ENCODE data around the gene BANP.
"Not testable (repeated sequence)": the region's sequence is repeated elsewhere in the genome, so short reads cannot be mapped to it uniquely, and the experiment has no call there.

Gene BANP

DNA sequence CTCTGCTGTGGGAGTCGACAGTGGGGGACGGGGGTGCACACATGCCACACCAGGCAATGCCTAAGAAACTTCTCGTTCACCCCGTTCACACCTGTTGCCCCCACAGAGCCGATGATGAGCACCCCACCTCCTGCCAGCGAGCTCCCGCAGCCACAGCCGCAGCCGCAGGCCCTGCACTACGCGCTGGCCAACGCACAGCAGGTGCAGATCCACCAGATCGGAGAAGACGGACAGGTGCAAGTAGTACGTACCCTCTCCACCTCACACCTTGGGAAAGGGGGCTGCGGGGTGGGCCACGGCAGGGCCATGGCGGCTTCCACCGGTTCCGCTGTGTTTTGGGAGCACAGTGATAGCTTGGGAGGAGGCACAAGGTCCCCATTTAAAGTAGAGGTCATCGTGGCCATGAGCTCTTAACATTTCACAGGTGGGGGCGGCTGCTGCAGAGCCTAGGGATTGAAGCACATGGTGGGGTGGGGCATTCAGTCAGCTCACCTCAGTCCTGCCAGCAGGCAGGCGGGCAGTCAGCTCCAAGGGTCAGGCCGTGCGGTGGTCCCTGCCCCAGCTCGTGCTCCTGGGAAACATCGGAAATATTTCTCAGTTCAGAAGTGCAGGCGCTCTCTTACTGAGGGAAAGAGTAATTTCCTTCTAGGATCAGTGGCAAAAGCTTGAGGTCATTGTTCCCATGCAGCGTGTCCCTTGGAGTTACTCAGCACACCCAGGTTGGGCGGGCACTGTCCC, 81.9 kb downstream of the BANP start:
- DNase-seq, result not testable (repeated sequence)

DNA sequence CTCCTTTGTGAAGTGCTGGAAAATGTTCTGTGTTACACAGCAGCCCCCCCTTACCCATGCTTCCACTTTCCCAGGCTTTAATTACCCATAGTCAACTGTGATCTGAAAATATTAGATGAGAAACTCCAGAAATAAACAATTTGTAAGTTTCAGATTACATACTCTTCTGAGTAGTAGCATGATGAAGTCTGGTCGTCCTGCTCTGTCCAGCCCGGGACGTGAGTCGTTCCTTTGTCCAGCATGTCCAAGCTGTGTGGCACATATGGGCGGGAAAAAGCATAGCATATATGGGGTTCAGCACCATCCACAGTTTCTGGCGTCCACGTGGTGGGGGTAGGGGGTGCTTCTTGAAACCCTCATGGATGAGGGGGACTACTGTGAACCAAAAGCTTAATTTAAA, 83.5 kb downstream of the BANP start:
- no peak for DNase-seq

DNA sequence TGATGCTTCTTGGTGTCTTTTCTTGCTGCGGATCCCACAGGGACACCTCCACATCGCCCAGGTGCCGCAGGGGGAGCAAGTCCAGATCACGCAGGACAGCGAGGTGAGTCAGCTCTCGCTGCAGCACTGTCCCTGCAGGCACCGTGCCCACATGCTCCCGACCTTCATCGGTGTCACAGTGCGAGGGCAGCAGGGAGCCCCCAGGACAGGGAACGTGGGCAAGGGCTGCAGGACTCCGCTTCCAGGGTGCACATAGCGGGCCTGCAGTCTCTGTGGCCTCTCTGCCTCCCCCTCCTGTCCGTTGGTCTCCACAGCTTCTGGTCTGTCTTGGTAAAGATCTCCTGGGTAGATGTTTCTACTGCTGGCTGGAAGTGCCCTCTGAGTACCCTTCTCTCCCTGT, 84.1 kb downstream of the BANP start:
- no peak for DNase-seq

DNA sequence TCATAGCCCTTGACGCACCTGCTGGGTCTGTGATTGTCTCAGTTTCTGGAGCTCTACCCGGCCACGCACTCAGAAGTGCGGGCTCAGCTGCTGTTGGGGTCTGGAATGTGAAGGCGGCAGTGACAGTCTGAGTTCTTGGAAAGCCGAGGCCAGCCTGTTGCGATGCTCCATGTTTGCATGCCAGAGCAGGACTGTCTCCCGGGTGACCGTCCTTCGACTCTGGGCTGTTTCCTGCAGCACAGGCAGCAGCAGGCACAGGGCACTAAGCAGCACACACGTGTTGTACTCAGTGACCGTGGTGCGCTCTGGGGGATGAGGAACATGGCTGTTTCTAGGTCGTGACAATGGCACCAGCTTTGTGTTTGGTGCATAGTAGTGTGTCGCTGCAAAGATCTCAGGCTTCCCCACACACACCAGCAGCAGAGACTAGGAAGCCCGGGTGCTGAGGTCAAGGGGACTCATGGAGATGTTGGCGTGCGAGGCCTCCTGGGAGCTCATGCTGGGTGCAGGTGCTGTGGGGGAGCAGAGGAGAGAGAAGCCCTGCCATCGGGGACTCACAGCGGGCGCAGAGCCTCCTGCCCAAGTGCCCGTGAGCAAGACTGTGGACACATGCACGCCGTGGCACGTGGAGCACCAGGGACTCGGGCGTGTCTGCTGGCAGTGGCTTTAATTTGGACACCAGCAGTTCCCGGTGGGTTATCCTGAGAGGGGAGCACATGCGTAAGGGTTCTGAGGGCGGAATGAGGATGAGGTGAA, 84.8 kb downstream of the BANP start:
- DNase-seq, result not testable (repeated sequence)

DNA sequence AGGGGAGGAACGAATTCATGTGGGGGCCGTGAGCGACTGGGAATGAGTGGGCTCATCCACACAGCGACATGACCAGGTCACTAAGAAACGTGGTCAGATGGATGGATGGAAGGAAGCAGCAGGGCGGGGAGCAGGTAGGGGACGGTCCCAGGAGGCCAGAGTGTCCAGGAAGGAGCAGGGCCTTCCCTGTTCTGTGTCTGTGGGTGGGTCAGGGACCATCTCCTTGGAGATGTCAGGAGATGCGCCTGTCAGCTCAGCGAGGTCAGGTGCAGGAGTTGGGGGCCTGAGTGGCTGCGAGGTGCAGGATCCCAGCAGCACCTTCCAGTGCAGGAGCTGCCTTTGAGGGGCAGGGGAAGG, 85.4 kb downstream of the BANP start:
- not testable (repeated sequence) for DNase-seq

DNA sequence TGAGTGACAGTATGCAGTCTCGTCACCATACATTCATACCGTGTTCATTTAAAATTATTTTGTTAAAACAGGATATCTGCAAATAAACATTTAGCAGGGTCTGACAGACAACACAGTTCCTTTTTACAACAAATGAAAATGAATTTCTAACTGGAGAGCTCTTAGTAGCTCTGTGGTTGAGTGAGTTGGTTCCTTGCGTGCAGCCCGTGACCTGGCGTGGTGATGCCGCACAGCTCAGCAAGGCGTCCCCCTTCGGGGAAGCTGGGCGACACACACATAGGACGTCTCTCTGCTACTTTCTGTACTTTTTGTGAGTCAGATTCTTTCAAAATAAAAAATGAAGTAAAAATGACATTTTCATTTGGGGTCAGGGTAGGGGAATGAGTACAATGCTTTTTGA, 86.1 kb downstream of the BANP start:
- DNase-seq, result not testable (repeated sequence)

DNA sequence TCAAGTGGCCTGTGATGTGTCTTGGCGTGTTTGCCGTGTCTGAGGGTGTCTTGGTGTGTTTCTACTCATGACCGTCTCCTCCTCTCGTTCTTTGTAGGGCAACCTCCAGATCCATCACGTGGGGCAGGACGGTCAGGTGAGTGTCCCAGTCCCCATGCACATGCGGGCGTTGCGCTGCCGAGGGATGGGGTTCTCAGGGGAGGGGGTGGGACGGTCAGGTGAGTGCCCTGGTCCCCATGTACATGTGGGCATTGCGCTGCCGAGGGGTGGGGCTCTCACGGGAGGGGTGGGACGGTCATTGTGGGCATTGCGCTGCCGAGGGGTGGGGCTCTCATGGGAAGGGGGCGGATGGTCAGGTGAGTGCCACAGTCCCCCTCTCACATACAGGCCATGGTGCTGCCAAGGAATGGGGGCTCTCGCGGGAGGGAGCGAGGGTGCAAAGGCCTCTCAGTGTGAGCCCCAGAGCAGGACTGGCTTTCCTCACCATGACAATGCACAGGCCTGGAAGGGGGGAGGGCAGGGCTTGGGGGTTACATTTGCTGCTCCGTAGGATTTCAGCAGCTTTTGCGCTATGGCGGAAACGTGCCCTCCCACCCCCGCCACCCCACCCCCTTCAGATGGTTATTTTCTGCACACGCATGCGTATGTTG, 86.8 kb downstream of the BANP start:
- DNase-seq, result not testable (repeated sequence)

DNA sequence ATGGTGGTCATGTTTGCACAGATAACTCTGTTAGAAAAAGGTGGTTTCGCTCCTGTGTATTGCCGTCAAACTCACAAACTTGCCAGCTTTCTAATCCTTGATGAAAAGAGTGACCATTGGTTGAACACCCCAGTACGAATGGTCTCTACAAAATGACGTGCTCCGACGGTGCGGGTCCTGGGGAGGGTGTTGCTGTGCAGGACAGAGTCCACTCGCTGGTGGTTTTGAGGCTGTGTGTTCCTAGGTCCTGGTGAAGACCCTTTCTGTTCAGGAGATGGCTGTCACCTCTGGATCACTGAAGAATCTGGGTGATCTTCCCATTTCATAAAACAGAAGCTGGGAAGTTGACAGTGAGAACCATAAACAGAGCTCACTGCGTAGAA, 87.3 kb downstream of the BANP start:
- DNase-seq, result not testable (repeated sequence)

DNA sequence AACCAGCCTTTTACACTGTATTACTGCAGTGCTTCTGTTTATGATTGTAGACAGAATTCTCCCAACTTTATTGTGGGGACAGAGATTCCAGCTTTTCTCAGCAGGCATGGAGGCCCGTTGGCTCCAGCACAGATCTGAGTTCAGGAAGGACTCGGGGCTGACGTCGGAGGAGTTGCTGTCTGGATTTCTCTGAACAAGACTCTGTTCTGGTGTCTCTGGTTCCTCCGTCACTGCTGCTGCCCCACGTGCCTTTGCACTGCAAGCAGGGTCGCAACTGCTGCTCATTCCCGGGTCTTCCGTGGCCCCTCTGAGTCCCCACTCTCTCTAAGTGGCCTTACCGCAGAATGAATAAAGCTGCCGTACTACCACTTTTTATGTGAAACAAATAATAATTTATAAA, 88.4 kb downstream of the BANP start:
- DNase-seq, result no peak

DNA sequence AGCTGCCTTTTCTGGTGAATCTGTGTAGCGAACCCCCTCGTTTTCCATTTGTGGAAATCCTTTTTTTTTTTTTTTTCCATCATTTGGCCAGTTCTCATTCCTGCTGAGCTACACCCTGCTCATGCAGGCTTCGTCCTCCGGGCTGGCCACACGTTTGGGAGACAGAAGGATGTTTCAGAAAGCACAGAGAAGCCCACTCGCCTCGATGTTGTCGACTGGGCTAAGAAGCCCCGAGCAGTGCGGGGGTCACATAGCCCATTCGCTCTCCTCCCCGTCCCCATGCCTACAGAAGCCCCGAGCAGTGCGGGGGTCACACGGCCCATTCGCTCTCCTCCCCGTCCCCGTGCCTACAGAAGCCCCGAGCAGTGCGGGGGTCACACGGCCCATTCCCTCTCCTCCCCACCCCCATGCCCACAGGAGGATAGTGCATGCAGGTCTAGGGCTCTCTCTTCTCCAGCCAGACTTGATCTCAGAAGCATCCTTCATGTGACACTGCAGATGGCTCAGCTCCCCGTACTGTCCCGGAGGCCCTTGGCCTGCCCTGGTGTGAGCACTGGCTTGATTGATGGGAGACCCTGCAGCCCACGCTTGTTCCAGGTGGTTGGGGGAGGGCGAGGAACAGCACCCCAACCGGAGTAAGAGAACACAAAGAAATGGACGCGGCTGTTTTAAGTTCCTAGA, 89.1 kb downstream of the BANP start:
- not testable (repeated sequence) for DNase-seq

DNA sequence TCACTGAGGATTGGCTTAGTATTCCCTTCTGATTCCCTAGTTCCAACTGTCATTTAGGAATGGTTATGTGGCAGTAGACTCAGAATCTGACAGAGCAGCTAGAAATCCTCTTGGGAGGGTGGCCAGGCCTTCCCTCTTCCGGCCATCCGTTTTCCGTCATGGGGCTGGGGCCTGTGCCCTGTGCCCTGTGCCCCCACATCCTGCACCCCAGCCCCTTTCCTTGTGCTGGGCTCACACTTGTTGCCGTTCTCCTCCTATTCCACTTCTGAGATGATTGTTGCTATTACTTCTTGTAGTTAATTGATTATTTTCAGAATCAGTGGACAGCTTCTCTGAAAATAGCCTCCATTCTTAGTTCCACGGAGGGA, 89.6 kb downstream of the BANP start:
- DNase-seq, result not testable (repeated sequence)

DNA sequence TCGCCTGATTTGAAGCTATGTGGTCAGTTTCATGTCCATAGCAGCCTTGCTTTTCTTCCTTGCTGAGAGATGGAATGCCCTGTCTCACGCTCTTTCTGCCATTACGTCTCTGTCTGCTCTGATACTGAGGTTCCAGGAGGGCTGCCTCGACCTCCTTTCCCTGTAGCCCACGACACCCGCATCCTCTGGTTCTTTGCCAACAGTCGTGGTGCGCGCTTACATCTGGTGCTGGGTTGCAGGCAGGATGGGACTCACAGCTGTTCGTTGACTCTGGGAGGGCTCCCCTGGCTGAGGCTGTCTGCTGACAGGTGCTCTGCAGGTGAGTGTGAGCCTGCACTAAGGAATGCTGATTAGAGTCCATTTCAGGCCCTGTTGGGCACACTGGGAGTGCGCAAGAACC, 90.3 kb downstream of the BANP start:
- DNase-seq, result not testable (repeated sequence)

DNA sequence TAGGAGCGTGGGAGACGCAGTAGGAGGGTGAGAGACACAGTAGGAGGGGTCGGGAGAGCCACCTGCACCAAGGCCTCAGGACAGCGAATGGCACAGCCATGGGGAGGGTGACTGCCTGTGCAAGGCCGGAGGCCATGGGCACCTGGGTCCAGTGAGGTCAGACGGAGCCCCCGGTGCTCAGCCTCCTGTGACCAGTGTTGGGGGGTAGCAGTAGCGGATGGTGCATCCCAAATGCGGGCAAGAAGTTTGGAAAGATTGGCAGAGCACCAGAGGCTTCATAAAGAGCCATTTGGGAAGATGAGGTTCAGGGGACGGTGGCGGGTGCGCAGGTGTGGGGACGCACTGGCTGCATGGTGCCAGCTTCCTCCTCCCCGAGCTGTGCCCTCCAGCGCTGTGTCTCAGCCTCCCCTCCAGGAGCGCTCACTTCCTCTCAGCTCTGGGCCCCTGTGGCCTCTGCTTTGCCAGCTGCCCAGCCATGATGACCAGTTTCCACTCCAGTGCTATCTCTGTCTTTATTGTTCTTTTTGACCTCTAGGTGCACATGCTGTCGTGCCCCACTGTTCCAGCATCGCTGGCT, 90.8 kb downstream of the BANP start:
- not testable (repeated sequence) for DNase-seq

DNA sequence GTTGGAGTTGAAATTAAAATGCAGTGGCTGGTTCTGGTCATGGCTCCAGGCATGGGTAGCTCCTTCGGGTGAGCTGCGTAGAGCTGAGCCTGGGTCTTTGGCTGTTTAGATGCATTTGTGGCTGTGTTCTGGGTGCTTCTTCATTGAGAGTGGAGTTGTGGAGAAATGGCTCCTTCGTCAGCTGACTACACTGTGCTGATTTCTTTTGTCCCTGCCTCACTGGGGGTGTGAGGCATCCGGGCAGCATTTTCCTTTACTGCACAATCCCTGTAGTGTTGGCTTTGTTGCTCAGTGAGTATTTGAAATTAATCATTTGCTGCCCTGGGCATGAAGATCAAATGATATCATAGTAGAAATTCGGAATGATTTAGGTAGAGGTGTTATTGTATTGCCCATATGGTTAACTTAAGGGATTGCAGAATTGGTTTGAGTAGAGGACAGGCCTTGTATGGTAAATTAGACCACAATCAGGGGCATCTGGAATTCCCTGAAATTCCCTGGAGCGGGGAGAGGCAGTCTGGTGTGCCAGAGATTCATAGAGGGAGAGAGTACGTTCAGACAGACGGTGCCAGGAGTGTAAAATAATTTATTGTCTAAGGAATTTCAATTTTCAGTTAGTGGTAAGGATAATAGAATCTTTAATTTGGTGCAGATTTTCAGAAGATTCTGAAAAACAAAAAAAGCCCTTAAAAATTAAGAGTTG, 92.1 kb downstream of the BANP start:
- not testable (repeated sequence) for DNase-seq

DNA sequence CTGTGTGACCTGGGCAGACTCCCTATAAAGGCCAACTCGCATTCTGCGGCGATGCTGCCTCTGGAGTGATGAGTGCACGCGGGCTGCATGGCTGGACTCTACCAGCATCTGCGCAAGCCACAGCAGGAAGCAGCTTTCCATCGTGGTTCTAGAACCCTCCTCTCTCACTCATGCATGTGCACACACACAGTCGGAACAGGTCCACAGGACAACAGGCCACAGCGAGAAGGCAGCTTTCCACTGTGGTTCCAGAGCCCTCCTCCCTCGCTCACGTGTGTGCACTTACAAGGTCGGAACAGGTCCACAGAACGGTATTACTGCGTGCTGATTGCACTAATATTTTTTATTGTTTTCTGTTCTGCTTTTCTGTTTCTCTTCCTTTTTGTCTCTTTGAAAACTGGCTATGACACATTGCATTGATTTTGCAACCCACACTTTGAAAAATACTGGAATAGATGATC, 92.9 kb downstream of the BANP start:
- not testable (repeated sequence) for DNase-seq

DNA sequence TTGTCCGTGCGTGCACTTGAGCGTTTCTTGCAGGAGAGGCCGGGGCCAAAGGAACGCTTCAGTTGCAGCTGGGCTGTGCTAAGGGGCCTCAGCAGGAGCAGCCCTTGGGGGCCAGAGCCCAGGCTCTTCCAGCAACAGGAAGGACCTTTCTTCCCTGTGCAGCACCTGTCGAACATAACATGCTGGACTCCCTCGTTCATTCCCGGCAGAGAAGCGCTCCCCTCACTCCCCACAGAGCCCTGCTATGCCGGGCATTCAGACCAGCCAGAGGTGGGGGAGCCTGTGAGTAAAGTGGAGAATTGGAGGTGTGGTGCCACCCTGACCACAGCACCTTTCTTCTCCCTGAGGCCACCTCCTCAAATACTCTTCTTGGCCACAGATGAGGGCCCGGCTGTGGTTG, 94.1 kb downstream of the BANP start:
- not testable (repeated sequence) for DNase-seq

DNA sequence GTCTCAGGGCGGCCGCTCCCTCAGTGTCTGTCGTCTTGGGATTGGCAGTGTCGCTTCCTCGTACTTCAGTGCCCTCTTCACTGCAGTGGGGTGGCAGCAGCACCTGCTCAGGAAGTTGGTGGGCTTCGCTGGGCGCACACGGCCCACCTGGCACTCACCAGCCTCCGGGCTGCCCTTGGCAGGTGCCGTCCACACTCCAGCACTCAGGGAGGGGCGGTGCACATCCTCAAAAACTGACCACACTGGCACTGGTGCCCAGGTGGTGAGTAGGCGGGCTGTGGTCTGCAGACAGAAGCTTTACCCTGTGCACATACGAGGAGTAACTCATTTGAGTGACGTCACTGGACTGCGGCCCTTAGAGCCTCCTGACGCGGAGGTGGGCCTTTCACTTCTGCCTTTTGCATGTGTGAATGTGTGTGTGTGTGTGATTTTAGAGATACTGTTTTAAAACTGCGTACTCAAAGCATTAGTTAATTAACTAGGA, 94.6 kb downstream of the BANP start:
- no peak for DNase-seq

DNA sequence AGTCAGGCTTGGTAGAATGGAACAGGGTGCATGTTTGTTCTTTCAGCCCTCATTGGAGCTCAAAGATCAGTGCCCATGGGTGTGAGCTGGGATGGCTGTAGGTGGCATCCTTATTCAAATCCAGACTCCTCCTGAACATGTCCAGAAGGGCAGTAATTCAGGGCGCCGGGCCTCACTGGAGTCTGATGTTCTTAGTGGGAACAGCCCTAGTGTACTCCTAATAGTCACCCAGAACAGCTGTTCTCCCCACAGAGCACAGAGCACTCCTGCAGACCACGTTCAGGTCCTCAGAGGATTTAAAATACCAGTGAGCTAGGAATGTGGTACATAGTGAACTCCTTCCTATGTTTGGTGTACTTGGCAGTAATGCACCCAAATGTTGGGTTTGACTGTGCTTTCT, 96.2 kb downstream of the BANP start:
- no peak for DNase-seq

DNA sequence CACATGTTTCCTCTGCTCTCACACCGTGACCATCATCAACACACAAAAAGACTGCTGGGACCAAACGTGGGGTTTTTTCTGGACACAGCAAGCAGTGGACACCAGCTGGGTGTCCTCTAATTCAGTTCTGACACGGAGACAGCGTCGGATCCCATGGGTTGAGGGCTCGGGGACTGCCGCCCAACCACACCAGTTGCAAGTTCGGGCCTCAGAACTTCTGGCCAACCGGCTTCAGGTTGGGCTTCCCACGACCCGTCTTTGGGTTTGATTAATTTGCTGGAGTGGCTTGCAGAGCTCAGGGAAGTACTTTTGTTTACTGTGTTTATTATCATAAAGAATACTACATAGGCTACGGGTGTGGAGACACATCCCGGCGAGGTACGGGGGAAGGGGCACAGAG, 97.8 kb downstream of the BANP start:
- DNase-seq, result no peak

DNA sequence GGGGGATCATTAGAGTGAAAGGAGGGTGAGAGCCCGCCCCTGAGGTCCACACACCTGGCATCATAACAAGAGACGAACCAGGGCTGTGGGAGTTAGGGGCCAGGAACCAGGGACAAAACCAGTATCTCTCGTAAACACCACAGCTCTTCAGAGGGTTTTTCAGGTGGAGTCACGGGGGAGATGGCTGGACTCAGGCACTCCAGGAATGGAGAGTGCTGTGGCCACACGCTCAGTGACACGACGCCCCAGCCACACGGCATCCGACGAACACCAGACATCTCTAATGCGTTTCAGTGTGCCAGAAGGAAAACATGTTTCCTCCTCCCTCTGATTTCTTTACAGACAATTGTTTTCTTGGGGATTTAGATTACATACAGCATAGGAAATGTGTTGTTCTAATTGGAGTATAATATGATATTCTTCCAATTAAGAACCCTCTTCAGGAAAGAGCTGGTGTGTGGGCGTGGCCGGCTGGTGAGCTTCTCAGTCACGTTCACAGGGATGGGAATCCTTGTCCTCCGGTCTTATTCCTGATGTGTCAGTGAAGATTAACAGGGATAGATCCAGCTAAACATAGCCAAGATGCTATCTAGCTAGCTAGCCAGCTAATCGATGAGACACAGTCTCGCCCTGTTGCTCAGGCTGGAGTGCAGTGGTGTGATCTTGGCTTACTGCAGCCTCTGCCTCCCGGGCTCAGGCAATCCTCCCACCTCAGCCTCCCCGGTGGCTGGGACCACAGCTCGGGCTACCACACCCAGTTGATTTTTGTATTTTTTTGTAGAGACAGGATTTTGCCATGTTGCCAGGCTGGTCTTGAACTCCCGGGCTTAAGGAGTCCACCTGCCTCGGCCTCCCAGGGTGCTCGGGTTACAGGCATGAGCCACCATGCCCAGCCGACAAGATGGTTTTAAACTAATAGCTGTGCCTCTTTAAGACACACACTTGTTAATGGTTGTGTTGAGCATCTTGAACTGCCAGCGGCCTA, 98.6 kb downstream of the BANP start:
- DNase-seq, result no peak
